Left ventricle myocardium inferior (tissue), 1 donor: Measurements from ENCODE around the gene TCF12. TPM values are rescaled to one million over a fixed set of nuclear protein-coding genes. Genes with fewer than 3 reads are reported as not detected.

Source experiments
- DNase-seq: peaks from one replicate; pipeline ENCODE4 v3.0.0-alpha.2; 2020
- H3K27ac ChIP-seq: fragments of 200-600 bp; replicated peaks from 2 replicates; pipeline ENCODE4 v1.8.0; 2021
- H3K27me3 ChIP-seq: fragments of 200-600 bp; 2 replicates; pipeline ENCODE4 v1.8.0; 2021; ENCODE audit warnings: low read depth
- H3K36me3 ChIP-seq: fragments of 200-600 bp; 2 replicates; pipeline ENCODE4 v1.8.0; 2021
- H3K4me1 ChIP-seq: fragments of 200-600 bp; 2 replicates; pipeline ENCODE4 v1.8.0; 2021
- H3K4me3 ChIP-seq: fragments of 200-600 bp; 2 replicates; pipeline ENCODE4 v1.8.0; 2021; ENCODE audit warnings: mild to moderate bottlenecking, moderate library complexity
- H3K9me3 ChIP-seq: fragments of 200-600 bp; replicated peaks from 2 replicates; pipeline ENCODE4 v1.8.0; 2021
- CTCF ChIP-seq: fragments of 200-600 bp; IDR thresholded peaks from 2 replicates; pipeline ENCODE4 v1.8.0; 2021; ENCODE audit warnings: antibody characterized with exemption, mild to moderate bottlenecking, borderline replicate concordance
- intact Hi-C: fragments of 100-400 bp; cut with micrococcal nuclease; formaldehyde crosslinking; loops from one replicate; pipeline ENCODE4 v1.11.0; 2022
- total RNA-seq: library from RNA; stranded (reverse); fragmentation: NEBNext Ultra II Directional; extraction: Animal tissue kit (Norgen Biotek cat#: 25700); gene quantifications from one replicate; pipeline ENCODE4 v1.2.1, GENCODE V29; 2021
- donor health status: DM: no; HTN: yes; CAD: no; lungs with severe emphysema.

TCF12 gene
- total RNA-seq, 1 donor from 2014 or later = 52.1 TPM

GRCh38 chr15:57314221-57314620 lies 395.8 kb downstream of the TCF12 start:
- no peak for TF ChIP-seq CTCF
- no peak for DNase-seq
- intact Hi-C loops = no loop called here

GRCh38 chr15:57316451-57316850 lies 398.0 kb downstream of the TCF12 start:
- Histone ChIP-seq H3K27me3 (no peaks in the 10 kb centered on the region), H3K4me1 (peaks cover 24% of the 10 kb centered on the region), H3K27ac (no peak overlapping the region), H3K36me3 (no peaks in the 10 kb centered on the region), H3K9me3 (no peaks in the 10 kb centered on the region), H3K4me3 (no peak overlapping the region)
- DNase-seq = no peak
- intact Hi-C loops = no loop called here
- no peak for TF ChIP-seq CTCF

More at GRCh38 chr15:57314221-57314620, 395.8 kb downstream of the TCF12 start:
- H3K4me1 ChIP-seq = peaks cover 12% of the 10 kb centered on the region
- no peaks in the 10 kb centered on the region for H3K27me3 ChIP-seq
- no peak overlapping the region for H3K4me3 ChIP-seq
- H3K9me3 ChIP-seq = no peaks in the 10 kb centered on the region
- no peak overlapping the region for H3K27ac ChIP-seq
- no peaks in the 10 kb centered on the region for H3K36me3 ChIP-seq

DNA sequence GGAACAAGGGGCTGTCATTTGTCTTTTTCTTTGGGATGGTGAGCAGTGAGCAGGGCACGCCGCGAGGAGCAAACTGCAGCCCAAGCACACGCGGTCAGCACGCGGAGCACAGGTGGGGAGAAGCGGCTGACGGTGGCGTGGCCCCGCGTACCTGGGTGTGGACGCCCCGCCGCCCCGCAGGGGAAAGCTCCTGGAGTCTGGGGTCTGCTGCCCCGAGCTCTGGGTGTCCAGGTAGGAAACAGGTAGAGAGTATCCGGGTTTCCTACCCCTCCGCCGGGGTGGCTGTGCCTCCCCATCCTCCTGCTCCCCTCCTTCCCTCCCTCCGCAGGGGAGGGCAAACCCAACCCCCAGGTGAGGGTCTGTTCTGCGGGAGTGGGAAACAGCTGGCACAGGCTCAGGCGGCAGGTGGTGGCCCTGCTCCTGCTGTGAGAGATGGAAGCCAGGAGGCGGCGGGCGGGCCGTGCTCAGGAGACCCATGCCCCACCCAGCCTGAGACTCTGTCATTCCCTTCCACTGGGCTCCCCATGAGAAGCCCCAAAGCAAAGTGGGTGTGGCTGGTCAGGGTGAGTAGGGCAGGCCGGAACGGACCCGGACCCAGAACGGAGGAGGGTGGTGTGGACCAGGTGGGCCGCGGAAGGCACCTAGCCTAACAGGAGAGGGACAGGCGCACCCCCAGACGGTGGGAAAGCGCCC lies 400.9 kb downstream of the TCF12 start:
- peaks cover 12% of the 10 kb centered on the region for H3K4me1 ChIP-seq
- H3K36me3 ChIP-seq = no peaks in the 10 kb centered on the region
- H3K27me3 ChIP-seq = no peaks in the 10 kb centered on the region
- no peak overlapping the region for H3K27ac ChIP-seq
- no peaks in the 10 kb centered on the region for H3K9me3 ChIP-seq
- no peak overlapping the region for H3K4me3 ChIP-seq
- intact Hi-C loops = no loop called here
- DNase-seq = no peak
- TF ChIP-seq CTCF = no peak

DNA sequence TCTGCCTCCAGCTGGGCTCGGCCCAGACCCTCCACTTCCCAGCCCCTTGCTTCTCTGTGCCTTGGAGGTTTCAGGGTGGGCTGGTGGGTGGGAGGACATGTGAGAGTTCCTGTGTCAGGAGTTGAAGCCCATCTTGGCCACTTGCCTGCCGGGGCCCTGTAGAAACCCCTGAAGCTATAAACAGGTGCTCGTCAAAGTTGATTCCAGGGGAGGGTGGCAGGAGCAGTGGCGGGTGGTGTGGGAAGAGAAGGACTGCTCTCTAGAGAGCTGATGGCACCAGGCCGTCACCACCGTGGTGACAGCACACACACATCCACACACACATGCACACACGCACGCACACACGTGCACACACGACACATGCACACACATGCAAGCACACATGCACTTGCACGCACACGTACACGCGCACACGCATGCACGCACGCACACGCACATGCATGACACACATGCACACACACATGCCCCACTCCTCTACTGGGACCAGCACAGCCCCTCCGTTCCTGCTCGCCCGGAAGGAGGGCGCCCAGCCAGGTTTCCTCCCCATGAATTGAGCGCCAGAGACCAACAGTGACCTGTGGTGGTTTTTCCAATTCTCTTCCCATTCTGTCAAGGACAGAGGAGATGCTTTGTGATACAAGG lies 401.6 kb downstream of the TCF12 start:
- no peak overlapping the region for H3K4me3 ChIP-seq
- H3K4me1 ChIP-seq = peaks cover 12% of the 10 kb centered on the region
- H3K36me3 ChIP-seq = no peaks in the 10 kb centered on the region
- no peaks in the 10 kb centered on the region for H3K27me3 ChIP-seq
- DNase-seq = no peak
- no peaks in the 10 kb centered on the region for H3K9me3 ChIP-seq
- peak overlapping the region; percentile 63 for H3K27ac ChIP-seq
- TF ChIP-seq CTCF = no peak
- intact Hi-C loops = no loop called here

- no peak overlapping the region for H3K4me3 ChIP-seq
- peaks cover 12% of the 10 kb centered on the region for H3K4me1 ChIP-seq
- H3K27me3 ChIP-seq = no peaks in the 10 kb centered on the region
- no peak for TF ChIP-seq CTCF
- intact Hi-C loops = no loop called here
- peak overlapping the region; percentile 63 for H3K27ac ChIP-seq
- DNase-seq = no peak
- H3K9me3 ChIP-seq = no peaks in the 10 kb centered on the region
- no peaks in the 10 kb centered on the region for H3K36me3 ChIP-seq
Measured at GRCh38 chr15:57320631-57321220, 402.3 kb downstream of the TCF12 start.
